IPS-NIHi11 (cell line): ENCODE results near the gene HECW1.
"Not testable (repeated sequence)": the region's sequence is repeated elsewhere in the genome, so short reads cannot be mapped to it uniquely, and the experiment has no call there.

Experiments used
- DNase-seq: peaks from one replicate; pipeline ENCODE4 v3.0.0; 2012; ENCODE audit warnings: mixed read lengths, low spot score

Gene HECW1

DNA sequence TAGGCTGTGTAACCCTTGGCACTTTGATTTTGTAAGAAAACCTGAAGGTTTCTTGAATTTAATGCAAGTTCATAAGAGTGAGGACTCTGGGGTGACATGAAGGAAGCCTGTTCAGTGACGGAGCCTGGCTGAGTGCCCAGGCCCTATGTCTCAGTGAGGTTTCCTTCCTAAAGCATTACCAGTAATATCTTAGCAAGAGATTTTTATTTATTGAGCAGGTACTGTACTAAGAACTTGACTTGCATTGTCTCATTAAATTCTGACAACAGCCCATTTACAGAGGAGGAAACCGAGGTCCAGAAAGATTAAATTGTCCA is 197.2 kb downstream of the HECW1 start:
- no peak for DNase-seq

DNA sequence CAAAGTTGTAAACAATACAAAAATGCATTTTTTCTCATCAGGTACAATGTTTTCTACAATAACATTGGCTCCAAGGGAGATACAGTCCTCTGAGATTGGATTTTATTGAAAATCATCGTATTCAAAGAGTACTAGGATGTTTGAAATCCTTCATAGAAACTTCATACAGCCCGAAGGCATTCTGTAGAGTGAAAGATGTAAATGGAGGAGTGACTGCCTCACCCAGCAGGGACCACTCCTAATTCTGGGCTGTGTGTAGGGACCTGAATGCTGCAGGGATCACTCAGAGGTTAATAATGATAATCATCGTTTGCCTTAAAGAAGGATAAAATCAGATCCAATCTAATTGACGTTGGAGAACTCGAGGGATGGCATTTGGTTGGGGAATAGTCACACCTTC is 198.6 kb downstream of the HECW1 start:
- no peak for DNase-seq

DNA sequence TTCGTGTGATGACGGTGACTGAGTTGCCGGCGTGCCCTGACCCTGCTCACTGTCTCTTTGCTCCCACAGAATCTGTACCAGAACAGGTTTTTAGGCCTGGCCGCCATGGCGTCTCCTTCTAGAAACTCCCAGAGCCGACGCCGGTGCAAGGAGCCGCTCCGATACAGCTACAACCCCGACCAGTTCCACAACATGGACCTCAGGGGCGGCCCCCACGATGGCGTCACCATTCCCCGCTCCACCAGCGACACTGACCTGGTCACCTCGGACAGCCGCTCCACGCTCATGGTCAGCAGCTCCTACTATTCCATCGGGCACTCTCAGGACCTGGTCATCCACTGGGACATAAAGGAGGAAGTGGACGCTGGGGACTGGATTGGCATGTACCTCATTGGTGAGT is 199.2 kb downstream of the HECW1 start:
- DNase-seq = no peak

DNA sequence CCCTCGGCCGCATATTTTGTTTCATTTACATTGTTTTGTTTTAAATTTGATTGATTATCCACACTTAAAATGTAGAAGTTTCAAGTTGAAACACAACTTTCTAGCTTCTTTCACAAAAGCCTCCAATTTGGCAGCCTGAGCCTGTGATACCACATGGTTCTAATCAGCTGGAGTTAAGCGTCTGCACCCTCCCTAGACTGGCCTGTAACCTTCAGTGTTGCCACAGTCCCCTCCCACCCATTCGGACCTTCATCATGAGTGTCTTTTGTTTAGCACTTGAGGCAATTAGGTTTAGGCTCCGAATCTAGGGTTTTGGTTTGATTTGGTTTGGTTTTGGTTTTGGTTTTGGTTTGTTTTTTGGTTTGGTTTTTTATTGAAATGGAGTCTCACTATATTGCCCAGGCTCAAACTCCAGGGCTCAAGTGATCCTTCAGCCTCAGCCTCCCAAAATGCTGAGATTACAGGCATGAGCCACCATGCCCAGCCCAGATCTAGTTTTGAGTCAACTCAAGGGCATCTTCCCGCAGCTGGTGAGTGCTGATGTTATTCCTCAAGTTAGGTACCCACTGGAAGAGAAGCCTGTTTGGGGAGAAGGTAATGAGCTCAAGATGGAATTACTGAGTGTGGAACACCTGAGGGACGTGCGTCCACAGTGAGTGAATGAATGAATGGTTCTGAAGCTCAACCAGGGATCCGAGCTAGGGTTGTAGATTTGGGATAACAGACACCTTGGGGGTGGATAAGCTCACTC is 201.4 kb downstream of the HECW1 start:
- DNase-seq = no peak

DNA sequence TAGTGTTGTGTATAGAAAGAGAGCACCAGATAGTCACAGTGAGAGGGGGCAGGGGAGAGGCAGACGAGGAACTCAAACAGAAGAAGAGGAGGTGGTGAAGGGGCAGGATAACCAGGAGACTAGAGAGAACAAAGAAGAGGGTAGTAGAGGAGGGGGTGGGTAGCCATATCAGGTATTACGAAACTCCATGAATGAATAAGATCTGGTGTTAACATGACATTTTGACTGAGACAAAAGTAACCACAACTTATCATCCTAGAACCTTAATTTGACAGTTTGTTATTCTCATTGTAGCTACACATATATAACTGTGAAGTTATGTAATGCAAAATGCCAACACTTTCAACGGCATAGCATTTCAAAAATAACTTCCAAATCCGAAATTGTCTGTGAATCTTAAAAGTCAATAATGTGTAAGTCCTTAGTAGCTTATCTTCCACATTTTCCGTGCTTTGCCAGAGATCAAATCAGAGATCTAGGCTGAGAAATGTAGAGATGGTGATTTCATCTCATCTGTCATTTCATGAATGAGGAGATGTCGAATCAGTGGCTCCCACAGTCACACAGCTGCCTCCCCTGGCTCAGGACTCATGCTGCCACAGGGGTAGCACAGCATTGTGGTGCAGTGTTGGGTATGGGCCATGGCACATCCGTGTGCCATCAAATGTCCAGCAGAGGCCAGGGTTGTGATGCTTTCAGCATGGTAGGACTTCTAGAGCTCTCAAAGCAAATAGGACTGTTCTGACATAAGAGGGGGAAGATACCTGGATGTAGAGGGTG is 202.1 kb downstream of the HECW1 start:
- DNase-seq = no peak

GRCh38 chr7:43317075-43317474 is 204.6 kb downstream of the HECW1 start:
- no peak for DNase-seq

DNA sequence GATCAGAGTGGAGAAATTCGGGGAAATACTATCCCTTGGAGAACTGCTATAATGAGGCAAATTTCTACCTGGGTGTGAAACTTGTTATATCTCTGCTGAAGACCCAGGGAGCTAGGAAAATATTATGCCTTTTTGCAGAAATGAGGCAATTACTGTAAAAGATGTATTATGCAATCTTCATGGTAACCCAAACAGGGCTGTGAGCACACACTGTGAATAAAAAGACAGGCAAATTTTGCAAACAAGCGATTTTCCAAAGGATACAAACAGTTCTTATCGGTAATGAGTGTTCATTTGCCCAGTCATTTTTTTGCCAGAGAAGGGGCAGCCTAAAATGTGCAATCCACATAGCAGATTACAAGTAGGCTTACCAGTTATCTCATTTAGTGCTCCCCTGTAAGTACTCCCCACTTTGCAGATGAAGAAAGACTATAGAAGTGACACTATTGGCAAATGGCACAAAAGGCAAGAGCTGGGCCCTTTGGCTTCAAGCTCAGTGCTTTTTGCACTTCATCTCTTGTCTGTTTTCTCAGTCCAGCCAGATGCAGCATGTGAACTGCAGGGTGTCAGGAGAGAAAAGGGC is 205.8 kb downstream of the HECW1 start:
- no peak for DNase-seq

GRCh38 chr7:43325595-43325994 is 213.1 kb downstream of the HECW1 start:
- DNase-seq = no peak

DNA sequence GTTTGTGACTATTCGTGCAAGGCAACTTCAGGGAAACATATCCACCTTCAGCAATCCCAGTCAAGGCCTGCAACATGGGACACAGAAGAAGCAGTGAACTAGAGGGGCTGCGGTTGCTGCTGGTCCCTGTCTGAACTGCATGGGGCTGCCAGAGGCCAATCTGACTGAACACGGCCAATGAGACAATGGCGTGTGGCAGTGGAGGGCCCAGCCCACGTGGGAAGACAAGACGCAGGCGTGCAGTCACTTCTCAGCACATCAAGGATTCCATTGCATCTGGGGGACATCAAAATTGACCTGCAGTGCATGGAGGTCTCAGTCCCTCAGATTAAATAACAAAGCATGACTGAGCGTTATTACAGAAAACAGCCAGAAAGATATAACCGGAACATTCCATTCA is 215.9 kb downstream of the HECW1 start:
- DNase-seq = no peak

GRCh38 chr7:43328785-43329380 is 216.4 kb downstream of the HECW1 start:
- DNase-seq = no peak

GRCh38 chr7:43332193-43332796 is 219.8 kb downstream of the HECW1 start:
- no peak for DNase-seq

GRCh38 chr7:43337191-43337590 is 224.7 kb downstream of the HECW1 start:
- no peak for DNase-seq

DNA sequence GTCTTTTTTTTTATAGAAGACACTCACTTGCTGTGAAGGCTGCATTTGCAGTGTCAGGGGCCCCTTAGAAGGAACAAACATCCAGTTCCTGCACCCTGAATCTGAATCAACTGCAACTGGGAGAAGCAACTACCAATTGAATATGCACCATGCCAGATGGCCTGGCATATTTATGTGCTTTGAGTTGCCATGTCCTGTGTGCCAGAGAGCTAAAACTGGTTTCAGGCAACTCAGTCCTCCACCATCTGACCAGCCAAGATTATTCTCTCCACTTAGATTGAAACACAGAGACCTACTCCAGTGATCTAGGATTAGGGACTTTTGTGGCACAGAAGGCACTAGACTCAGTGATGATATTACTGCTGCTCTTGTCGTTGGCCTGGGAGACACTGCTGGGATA is 225.4 kb downstream of the HECW1 start:
- no peak for DNase-seq

DNA sequence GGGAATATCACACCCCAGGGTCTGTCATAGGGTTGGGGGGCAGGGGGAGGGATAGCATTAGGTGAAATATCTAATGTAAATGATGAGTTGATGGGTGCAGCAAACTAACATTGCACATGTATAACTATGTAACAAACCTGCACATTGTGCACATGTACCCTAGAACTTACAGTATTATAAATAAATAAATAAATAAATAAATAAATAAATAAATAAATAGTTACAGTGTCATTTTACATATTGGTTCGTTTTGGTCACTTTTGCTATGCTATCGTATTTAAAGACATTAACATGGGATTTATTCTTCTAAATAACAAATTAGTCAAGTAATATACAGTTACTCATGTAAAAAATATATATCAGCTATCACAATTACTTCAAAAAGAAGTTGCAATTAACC is 228.7 kb downstream of the HECW1 start:
- DNase-seq = no peak

DNA sequence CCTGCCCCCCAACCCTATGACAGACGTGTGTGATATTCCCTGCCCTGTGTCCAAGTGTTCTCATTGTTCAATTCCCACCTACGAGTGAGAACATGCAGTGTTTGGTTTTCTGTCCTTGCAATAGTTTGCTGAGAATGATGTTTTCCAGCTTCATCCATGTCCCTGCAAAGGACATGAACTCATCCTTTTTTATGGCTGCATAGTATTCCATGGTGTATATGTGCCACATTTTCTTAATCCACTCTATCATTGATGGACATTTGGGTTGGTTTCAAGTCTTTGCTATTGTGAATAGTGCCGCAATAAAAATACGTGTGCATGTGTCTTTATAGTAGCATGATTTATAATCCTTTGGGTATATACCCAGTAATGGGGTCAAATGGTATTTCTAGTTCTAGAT is 231.0 kb downstream of the HECW1 start:
- not testable (repeated sequence) for DNase-seq

DNA sequence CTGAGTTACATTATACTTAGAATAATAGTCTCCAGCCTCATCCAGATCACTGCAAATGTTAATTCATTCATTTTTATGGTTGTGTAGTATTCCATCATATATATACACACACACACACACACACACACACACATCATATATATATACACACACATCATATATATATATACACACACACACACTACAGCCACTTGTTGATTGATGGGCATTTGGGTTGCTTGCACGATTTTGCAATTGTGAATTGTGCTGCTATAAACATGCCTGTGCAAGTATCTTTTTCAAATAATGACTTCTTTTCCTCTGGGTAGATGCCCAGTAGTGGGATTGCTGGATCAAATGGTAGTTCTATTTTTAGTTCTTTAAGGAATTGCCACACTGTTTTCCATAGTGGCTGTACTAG is 233.2 kb downstream of the HECW1 start:
- not testable (repeated sequence) for DNase-seq

DNA sequence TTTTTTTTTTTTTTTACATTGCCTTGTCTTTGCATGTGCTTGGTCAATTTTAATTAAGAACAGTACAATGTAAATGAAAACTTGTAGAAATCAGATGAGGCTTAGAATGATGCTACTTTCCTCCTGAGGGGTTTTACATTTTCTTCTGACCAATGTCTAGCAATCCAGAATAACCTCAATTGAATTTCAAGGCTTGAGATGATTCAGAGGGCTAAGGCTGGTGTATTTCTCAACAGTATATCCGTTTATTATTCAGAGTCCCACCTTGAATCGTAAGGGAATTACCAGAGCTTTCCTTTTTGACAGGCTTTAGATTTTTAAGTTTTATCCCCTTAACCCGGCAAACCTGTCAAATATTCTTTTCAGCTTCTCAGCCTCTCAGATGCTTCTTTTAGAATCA is 239.2 kb downstream of the HECW1 start:
- no peak for DNase-seq

DNA sequence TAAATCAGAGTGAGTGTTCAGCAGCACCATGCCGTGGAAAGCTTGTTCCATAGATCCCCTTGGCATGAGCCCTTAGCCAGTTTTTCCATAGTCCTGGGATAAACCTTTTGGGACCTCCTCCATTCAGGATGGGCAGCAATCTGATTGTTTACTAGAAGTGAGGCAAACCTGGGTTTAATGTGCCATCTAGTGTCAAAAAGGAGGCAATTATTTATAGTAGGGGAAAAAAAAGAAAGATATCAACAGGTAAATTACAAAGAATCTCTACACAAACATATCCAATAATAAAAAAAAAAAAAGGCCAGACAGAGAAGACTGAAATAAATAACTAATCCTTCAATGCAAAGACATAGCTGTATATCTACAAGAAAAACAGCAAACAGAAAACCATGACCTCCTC is 241.5 kb downstream of the HECW1 start:
- no peak for DNase-seq

DNA sequence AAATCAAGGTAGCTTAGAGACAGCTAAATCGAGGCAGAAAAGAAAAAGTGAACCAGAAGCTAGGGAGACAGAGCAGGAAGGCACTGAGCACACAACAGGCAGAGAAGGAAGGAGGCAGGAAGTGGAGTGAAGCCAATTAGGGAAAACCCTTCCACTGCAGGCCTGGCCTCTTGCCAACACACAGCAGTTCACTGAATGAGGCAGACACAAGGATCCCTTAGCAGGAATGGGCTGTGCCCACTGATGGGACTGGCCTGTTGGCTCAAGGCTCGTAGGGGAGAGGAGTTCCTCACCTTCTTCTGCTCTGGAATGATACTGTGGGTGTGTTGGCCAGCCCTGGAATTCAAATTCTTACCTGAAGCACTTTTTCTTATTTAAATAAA is 250.2 kb downstream of the HECW1 start:
- DNase-seq = peak; percentile 20

DNA sequence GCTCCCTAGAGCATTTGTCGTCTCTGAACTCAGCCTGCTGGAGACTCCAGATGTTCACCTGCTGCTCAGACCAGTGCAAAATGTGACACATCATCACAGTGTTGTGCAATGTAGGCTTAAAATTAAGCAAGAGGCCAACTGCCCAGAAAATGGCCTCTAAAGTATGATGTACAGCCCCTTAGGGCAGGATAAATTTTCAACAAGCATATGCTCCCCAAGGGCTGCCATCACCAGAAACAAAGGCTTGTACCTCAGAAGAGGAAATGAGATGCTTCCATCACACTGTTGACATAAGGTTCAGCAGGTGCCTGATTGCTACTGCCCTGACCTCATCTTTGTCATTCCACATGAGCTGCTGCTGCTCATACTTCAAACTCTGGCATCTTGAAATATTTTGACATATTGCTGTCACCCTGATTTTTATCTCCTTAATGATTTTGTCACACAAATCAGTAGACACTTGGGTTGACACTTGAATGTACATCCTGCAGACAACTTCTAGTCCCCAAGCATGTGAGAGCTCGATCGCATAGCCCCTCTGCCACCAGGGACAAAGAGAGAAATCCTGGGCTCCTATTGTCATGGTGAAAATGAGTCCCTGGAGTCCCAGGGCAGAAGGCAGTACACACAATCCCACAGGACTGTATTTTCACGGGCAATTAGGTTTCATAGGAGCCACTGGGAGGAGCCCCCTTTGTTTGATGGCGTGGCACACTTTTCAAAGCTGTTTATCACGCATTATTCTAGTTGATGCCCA is 250.8 kb downstream of the HECW1 start:
- DNase-seq = no peak

DNA sequence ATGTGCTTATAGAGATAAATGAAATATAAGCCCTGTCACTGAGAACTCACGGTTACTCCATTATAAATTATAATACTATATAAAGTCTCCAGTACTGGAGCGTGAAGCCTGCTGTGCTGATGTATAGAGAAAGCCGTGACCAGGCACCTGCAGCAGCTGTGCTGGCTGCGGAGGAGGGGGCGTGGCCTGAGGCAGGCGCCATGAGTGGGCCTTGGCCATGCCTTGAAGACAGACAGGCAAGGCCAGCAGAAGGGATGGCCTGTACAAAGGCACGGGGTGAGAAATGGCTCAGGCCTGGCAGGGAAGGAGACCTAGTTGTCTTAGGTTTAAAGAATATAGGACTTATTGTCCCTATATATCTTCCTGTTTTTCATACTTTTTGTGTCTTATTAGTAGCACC is 251.9 kb downstream of the HECW1 start:
- DNase-seq = no peak
